NCI-H128 (cell line): ENCODE measurements around the gene VPS35.

Experiments used
- DNase-seq: peaks from one replicate; lab custom pipeline; 2025; ENCODE audit not compliant: unreplicated experiment; lab: John Stamatoyannopoulos, UW

Gene VPS35

GRCh38 chr16:46688654-46689364, at the start of gene VPS35:
Gene VPS35 (minus strand): TSS chr16:46689178. CDS start chr16:46689133, 45 bp downstream.
- peak; percentile 85 for DNase-seq

DNA sequence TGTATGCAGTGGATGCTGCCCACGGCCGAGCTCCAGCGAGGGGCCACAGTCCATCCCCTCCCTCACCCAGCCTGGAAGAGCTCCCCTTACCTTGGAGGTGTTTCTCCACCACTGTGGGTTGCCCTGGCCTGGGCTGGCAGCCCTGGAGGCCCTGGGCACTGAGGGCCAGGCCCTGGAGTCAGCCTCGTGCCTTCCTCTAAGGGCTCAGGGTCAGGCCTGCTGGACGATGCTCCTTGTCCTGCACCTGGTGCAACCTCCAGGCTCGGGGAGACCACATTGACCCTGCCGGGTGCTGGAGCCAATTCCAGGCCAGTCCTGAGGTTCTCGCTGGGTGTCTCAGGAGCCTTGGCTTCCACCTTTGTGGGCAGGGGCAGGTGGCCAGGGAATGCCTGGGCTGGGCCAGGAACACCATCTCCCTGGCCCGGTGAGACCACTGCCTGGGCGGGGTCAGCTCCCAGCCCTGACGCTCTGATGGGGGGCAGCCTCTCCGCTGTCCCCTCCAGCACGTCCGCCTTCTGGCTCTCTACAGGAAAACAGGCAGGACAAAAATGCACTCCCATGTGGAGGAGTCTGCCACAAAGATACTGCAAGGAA, 48.7 kb upstream of the VPS35 start:
- no peak for DNase-seq

DNA sequence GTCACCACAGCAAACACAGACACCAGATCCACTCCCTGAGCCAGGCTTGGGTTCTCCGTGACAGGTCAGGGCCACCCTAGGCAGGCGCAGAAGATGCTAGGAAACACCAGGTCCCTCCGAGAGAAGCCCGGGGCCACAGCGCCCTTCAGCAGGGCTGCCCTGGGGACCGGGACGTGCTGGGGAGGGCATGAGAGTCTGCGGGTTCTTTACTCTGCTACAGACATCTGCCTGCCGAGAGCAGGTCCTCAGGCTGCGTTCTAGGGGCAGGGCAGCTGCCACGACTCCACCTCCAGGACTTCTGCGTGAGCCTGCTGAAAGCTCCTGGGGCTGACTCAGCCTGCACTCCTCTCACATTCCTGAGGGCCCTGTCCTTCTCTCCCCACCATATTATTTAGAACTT, 47.7 kb upstream of the VPS35 start:
- DNase-seq: no peak

DNA sequence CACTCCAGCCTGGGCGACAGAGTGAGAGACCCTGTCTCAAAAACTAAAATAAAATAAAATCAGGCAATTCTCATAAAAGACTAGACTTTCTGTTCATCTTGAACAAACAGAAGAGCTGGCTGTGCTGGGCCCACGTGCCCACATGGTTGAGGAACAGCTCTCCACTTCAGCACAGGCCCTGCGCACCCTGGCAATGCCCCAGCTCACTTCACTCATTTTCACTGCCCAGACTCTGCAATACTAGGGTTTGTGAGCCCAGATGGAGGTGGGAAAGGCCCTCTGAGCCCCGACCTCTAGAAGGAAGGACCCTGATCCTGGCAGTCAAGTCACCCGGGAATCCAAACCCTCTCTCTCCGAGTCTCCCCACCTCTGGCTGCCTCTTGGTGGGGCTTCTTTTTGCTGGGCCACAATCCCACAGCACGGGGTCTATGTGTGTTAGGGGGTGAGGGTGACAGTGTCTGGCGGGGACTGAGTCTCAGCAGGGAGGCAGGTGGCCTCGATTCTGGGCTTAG, 44.4 kb upstream of the VPS35 start:
- DNase-seq: no peak

- DNase-seq: no peak
Observed at GRCh38 chr16:46732561-46732960, 43.6 kb upstream of the VPS35 start.

- no peak for DNase-seq
Observed at GRCh38 chr16:46731691-46732555, 42.9 kb upstream of the VPS35 start.

DNA sequence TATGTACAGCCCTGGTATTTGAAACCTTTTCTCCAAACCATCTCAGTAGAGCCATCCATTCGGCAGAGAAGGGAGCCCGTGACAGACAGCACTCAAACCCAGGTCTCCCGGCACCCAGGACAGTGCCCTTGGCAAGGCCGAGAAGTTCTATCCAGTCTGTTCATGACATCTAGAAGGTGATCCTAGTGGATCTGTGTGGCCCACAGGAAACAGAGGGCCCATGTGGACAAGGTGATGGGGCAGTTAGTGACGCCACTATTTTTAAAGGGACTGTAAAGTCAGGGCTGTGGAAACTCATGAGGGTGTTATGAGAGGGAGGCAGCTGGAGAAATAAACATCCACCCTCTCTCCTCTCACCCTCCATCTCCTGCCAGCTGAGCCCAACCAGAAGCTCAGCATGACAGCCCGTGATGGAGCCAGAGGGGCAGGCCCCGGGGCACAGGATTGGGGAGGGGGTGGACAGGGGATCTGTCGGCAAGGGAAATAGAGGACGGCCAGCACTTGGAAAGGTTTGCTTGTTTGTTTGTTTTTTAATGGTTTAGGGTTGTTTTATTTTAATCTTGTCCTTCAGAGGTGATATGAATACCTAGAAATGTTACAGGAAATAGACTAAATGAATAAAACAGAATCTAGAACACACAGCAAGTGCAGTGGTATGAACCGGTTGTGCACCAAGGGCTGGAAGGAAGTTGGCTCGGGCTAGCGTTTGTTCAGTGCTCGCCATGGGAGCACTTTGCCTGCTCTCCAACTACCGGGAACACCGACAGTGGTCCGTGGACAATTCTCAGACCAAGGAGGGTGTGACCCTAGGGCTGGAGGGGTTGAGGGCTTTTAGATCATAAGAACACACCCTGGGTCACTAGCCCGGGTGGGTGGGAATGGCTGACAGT, 42.1 kb upstream of the VPS35 start:
- no peak for DNase-seq

- DNase-seq: no peak
Observed at GRCh38 chr16:46730126-46730525, 41.1 kb upstream of the VPS35 start.

GRCh38 chr16:46729326-46729995, 40.5 kb upstream of the VPS35 start:
- DNase-seq: no peak

DNA sequence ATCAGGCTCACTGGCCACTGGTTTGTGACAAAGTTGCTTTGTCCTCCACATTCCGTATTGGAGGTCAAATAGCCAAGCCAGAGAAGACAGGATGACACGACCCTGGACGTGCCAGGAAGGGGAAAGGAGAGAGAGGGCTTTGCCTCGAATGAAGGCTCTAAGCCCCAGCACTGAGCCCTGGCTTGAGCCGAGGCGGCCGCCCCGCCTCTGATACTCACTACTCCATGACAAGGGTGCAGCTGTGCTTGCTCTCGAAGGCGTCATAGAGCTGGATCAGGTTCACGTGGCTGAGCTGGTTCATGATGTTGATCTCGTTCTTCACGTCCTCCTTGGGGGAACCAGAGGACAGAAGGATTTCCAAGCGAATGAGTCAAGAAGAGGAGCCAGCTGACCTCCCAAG, 39.8 kb upstream of the VPS35 start:
- DNase-seq: no peak

- DNase-seq: no peak
Observed at GRCh38 chr16:46727630-46728029, 38.7 kb upstream of the VPS35 start.

GRCh38 chr16:46727184-46727583, 38.2 kb upstream of the VPS35 start:
- DNase-seq: no peak

- no peak for DNase-seq
Observed at GRCh38 chr16:46721885-46722284, 32.9 kb upstream of the VPS35 start.

GRCh38 chr16:46720619-46721018, 31.6 kb upstream of the VPS35 start:
- DNase-seq: no peak

DNA sequence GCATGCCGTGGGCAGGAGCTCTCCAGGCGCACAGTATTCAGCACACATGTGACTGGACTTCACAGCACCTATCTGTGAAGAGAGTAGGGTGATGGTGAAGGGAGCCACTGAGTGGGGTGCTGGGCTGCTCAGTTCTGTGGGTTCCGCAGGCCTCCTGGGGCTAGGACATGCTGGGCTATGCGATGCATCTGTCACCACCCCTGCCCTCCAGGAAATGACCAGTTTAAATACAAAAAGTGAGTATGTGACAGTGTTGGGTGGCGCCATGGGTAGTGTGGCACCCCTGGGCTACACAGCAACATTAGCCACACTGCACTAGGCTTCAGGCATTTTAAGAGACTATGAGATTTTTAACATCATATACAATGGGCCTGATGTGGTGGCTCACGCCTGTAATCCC, 30.6 kb upstream of the VPS35 start:
- DNase-seq: no peak

DNA sequence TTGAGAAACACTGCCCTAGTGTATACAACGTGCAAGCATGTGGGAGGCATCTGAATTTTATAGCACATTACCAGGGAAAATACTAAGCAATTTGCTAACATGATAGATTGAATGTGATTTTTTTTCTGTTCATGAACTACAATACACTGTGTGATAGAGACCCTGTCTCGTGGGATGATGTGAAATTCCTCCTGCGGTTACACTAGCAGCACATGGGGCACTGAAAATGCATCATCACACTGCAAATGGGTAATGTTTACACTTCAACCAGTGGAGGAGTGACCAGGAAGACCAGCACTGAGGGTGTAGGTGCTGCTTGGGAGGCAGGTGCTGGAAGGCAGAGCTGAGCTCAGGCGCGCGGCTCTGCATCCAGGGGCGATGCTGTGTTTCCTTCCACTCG, 29.2 kb upstream of the VPS35 start:
- DNase-seq: no peak

DNA sequence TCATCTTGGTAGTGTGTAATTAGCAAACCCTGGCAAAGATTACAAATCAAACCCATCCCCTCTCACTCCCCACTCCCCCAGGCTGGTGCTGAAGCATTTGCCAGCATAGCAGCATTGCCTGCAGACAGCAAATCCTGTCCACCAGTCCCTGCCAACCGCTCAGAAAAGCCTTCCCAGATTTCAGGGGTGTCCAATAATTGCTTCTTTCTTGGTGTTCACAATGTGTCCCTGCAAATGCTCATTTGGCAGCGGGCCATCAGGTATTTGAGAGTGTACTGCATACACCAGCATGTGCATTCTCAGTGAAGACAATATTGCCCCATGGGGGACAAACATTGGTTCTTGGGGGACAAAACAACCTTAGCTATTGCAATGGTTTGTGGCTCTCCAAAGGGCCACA, 28.7 kb upstream of the VPS35 start:
- DNase-seq: no peak

DNA sequence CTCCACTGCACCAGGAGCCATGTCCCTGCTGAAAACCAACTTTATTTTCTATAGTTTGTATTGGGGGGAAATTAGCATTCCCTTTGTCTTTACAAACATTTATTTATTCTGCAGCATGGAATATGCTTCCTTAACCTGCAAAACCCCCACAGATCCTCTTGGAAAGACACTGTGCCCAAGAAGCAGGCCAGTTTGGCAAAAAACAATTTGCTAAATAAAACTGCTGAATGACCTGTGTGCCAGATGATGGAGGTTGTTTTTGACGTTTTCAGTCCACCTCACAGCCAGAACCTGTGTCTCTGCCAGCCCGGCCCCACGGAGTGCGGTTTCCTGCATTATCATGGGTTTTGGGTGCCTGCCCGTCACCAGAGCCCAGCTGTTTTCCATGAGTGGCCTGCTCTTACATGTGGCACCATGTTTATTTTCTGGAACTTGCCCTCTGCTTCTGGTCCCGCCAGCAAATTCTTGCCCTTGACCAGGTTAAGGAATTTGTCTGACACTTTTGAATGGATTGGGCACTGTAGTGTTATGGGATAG, 26.9 kb upstream of the VPS35 start:
- DNase-seq: no peak

GRCh38 chr16:46714797-46715591, 26.0 kb upstream of the VPS35 start:
- no peak for DNase-seq
